ENCODE results near the gene PINLYP. TPM values are rescaled to one million over a fixed set of nuclear protein-coding genes. Genes with fewer than 3 reads are reported as not detected.

Gene PINLYP
- total and polyA plus RNA-seq, 9 of the 15 experiments (the other 6 are each of a cell fraction or from before 2014, with no cell fraction given) = 1.00 to 6.7 (median 2.2) TPM

DNA sequence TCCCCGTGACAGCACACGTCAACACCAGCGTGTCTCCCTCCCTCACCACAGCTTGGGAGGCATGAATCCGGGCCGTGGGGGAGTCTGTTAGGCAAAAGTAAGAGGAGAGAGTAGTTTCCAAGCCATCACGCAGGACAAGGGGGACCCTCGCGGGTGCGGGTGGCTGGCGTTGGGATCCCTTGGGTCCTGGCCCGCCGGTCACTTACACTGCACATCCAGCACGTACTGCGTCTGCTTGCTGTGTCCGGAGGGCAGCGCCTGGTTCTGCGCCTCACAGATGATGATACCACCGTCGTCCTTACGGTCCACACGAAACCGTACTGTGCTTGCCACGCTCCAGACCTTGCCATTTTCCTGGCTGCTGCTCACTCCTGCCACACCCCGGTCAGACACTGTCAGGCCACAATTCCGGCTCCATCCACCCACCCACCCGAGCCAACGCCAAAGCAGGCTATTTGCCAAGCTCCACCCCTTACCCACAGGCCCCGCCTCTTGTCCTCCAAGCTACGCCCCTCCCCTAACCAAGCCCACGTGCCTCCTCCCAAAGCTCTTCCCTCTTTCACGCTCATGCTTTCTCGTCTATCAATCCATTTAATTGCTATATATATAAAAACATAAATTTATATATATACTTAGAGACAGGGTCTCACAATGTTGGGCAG is 50.4 kb downstream of the PINLYP start (continued):
- TF ChIP-seq, protein P1, sequence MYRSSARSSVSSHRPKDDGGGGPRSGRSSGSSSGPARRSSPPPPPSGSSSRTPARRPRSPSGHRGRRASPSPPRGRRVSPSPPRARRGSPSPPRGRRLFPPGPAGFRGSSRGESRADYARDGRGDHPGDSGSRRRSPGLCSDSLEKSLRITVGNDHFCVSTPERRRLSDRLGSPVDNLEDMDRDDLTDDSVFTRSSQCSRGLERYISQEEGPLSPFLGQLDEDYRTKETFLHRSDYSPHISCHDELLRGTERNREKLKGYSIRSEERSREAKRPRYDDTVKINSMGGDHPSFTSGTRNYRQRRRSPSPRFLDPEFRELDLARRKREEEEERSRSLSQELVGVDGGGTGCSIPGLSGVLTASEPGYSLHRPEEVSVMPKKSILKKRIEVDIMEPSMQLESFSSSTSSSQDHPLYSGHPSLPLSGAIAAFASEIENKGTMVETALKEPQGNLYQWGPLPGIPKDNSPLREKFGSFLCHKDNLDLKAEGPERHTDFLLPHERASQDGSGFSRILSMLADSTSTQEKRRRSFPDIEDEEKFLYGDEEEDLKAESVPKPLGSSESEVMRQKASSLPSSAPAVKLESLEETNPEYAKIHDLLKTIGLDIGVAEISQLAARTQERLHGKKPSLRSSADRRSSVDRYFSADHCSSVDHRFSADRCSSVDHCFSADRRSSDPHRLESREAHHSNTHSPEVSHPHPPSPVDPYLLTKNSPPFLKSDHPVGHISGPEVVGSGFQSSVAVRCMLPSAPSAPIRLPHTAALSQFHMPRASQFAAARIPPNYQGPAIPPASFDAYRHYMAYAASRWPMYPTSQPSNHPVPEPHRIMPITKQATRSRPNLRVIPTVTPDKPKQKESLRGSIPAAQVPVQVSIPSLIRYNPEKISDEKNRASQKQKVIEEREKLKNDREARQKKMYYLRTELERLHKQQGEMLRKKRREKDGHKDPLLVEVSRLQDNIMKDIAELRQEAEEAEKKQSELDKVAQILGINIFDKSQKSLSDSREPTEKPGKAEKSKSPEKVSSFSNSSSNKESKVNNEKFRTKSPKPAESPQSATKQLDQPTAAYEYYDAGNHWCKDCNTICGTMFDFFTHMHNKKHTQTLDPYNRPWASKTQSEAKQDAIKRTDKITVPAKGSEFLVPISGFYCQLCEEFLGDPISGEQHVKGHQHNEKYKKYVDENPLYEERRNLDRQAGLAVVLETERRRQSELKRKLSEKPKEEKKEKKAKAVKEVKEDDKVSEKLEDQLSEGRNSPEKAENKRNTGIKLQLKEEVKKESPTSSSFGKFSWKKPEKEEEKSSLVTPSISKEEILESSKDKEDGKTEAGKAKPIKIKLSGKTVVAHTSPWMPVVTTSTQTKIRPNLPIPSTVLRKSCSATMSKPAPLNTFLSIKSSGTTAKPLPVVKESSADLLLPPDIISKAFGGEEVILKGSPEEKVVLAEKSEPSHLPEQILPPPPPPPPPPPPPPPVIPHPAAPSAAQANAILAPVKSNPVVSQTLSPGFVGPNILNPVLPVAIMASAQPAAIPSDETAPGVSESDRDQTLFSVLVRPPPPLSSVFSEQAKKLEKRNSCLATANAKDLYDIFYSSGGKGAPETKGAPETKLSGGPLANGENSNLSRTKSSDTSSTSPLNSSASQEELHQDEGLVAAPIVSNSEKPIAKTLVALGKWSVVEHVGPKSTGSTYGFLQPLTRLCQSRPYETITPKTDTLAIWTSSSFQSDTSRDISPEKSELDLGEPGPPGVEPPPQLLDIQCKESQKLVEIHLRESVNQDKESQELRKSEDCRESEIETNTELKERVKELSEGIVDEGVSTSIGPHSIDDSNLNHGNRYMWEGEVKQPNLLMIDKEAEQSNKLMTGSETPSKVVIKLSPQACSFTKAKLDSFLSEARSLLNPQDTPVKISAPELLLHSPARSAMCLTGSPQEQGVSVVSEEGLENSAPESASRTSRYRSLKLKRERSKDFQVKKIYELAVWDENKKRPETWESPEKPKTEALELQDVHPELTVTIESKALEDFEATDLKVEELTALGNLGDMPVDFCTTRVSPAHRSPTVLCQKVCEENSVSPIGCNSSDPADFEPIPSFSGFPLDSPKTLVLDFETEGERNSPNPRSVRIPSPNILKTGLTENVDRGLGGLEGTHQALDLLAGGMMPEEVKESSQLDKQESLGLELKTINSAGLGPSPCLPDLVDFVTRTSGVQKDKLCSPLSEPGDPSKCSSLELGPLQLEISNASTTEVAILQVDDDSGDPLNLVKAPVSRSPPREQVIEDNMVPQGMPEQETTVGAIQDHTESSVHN (IDR thresholded peaks at IDR 0.05; ENCODE audit: borderline replicate concordance in 1 of 2, low read depth in 1 of 2) = no peak
- TF ChIP-seq HDAC1 (IDR thresholded peaks at IDR 0.05) (no peak), ZNF584 (CRISPR knock-in tag; IDR thresholded peaks at IDR 0.05; ENCODE audit: low read depth) (no peak), ZNF263 (CRISPR knock-in tag; IDR thresholded peaks at IDR 0.05; ENCODE audit: borderline replicate concordance) (no peak), HNRNPUL1 (IDR thresholded peaks at IDR 0.05; ENCODE audit: low read length) (no peak), RBM15 (IDR thresholded peaks at IDR 0.05; ENCODE audit: insufficient read depth, low read length) (no peak), RAD51 (IDR thresholded peaks at IDR 0.05; ENCODE audit: borderline replicate concordance, low read depth) (peak; percentile 70)
- TF ChIP-seq, protein P2, sequence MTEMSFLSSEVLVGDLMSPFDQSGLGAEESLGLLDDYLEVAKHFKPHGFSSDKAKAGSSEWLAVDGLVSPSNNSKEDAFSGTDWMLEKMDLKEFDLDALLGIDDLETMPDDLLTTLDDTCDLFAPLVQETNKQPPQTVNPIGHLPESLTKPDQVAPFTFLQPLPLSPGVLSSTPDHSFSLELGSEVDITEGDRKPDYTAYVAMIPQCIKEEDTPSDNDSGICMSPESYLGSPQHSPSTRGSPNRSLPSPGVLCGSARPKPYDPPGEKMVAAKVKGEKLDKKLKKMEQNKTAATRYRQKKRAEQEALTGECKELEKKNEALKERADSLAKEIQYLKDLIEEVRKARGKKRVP (CRISPR knock-in tag; IDR thresholded peaks at IDR 0.05) = no peak
- TF ChIP-seq, protein P3, sequence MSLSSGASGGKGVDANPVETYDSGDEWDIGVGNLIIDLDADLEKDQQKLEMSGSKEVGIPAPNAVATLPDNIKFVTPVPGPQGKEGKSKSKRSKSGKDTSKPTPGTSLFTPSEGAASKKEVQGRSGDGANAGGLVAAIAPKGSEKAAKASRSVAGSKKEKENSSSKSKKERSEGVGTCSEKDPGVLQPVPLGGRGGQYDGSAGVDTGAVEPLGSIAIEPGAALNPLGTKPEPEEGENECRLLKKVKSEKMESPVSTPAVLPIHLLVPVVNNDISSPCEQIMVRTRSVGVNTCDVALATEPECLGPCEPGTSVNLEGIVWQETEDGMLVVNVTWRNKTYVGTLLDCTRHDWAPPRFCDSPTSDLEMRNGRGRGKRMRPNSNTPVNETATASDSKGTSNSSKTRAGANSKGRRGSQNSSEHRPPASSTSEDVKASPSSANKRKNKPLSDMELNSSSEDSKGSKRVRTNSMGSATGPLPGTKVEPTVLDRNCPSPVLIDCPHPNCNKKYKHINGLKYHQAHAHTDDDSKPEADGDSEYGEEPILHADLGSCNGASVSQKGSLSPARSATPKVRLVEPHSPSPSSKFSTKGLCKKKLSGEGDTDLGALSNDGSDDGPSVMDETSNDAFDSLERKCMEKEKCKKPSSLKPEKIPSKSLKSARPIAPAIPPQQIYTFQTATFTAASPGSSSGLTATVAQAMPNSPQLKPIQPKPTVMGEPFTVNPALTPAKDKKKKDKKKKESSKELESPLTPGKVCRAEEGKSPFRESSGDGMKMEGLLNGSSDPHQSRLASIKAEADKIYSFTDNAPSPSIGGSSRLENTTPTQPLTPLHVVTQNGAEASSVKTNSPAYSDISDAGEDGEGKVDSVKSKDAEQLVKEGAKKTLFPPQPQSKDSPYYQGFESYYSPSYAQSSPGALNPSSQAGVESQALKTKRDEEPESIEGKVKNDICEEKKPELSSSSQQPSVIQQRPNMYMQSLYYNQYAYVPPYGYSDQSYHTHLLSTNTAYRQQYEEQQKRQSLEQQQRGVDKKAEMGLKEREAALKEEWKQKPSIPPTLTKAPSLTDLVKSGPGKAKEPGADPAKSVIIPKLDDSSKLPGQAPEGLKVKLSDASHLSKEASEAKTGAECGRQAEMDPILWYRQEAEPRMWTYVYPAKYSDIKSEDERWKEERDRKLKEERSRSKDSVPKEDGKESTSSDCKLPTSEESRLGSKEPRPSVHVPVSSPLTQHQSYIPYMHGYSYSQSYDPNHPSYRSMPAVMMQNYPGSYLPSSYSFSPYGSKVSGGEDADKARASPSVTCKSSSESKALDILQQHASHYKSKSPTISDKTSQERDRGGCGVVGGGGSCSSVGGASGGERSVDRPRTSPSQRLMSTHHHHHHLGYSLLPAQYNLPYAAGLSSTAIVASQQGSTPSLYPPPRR (CRISPR knock-in tag; IDR thresholded peaks at IDR 0.05; ENCODE audit: borderline replicate concordance) = no peak
- TF ChIP-seq, protein P4, sequence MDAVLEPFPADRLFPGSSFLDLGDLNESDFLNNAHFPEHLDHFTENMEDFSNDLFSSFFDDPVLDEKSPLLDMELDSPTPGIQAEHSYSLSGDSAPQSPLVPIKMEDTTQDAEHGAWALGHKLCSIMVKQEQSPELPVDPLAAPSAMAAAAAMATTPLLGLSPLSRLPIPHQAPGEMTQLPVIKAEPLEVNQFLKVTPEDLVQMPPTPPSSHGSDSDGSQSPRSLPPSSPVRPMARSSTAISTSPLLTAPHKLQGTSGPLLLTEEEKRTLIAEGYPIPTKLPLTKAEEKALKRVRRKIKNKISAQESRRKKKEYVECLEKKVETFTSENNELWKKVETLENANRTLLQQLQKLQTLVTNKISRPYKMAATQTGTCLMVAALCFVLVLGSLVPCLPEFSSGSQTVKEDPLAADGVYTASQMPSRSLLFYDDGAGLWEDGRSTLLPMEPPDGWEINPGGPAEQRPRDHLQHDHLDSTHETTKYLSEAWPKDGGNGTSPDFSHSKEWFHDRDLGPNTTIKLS (IDR thresholded peaks at IDR 0.05; ENCODE audit: borderline replicate concordance, low read depth) = no peak

Measured in K562 (cell line).